Measurements from ENCODE around the gene SNRNP48. TPM values are rescaled to one million over a fixed set of nuclear protein-coding genes. Genes with fewer than 3 reads are reported as not detected.

Gene SNRNP48
- total RNA-seq, 4 donors from 2014 or later: 7.9 to 12.4 (median 9.7) TPM

GRCh38 chr6:7572213-7572943, 17.6 kb upstream of the SNRNP48 start:
- 90% methylated on average over 9 of the region's 9 CpGs for WGBS
- Histone ChIP-seq H3K9me3 (no peaks in the 10 kb centered on the region), H3K4me1 (no peaks in the 10 kb centered on the region), H3K4me3 (no peak overlapping the region), H3K27me3 (no peaks in the 10 kb centered on the region), H3K36me3 (peaks cover 83% of the 10 kb centered on the region), H3K27ac (no peak overlapping the region)
- TF ChIP-seq POLR2A (IDR thresholded peaks at IDR 0.05): no peak
- no peak for TF ChIP-seq EP300 (IDR thresholded peaks at IDR 0.05)
- TF ChIP-seq POLR2AphosphoS5 (IDR thresholded peaks at IDR 0.05): no peak
- no peak for TF ChIP-seq CTCF (IDR thresholded peaks at IDR 0.05)
- DNase-seq (ENCODE audit: low spot score in 2 of 2): no peak

- Histone ChIP-seq H3K9me3 (no peaks in the 10 kb centered on the region), H3K27me3 (no peaks in the 10 kb centered on the region), H3K36me3 (peaks cover 80% of the 10 kb centered on the region), H3K4me3 (no peak overlapping the region), H3K4me1 (no peaks in the 10 kb centered on the region), H3K27ac (no peak overlapping the region)
- WGBS: 77% methylated on average over 2 of the region's 2 CpGs
- TF ChIP-seq POLR2A (IDR thresholded peaks at IDR 0.05): no peak
- no peak for TF ChIP-seq CTCF (IDR thresholded peaks at IDR 0.05)
- no peak for TF ChIP-seq POLR2AphosphoS5 (IDR thresholded peaks at IDR 0.05)
- no peak for TF ChIP-seq EP300 (IDR thresholded peaks at IDR 0.05)
- DNase-seq (ENCODE audit: low spot score in 2 of 2): no peak
Observed at GRCh38 chr6:7574500-7574899, 15.5 kb upstream of the SNRNP48 start.

GRCh38 chr6:7578516-7578915, 11.5 kb upstream of the SNRNP48 start:
- no peak overlapping the region for H3K4me3 ChIP-seq
- no peaks in the 10 kb centered on the region for H3K27me3 ChIP-seq
- TF ChIP-seq CTCF (IDR thresholded peaks at IDR 0.05) (no peak), POLR2A (IDR thresholded peaks at IDR 0.05) (no peak), EP300 (IDR thresholded peaks at IDR 0.05) (no peak), POLR2AphosphoS5 (IDR thresholded peaks at IDR 0.05) (no peak)
- no peaks in the 10 kb centered on the region for H3K4me1 ChIP-seq
- DNase-seq (ENCODE audit: low spot score in 2 of 2): no peak
- no peaks in the 10 kb centered on the region for H3K9me3 ChIP-seq
- 35% methylated on average over 2 of the region's 2 CpGs for WGBS
- no peak overlapping the region for H3K27ac ChIP-seq
- H3K36me3 ChIP-seq: peaks cover 75% of the 10 kb centered on the region

GRCh38 chr6:7578931-7579330, 11.1 kb upstream of the SNRNP48 start:
- DNase-seq (ENCODE audit: low spot score in 2 of 2): no peak
- no peak overlapping the region for H3K4me3 ChIP-seq
- TF ChIP-seq CTCF (IDR thresholded peaks at IDR 0.05) (no peak), POLR2AphosphoS5 (IDR thresholded peaks at IDR 0.05) (no peak), POLR2A (IDR thresholded peaks at IDR 0.05) (no peak), EP300 (IDR thresholded peaks at IDR 0.05) (no peak)
- H3K27me3 ChIP-seq: no peaks in the 10 kb centered on the region
- no peak overlapping the region for H3K27ac ChIP-seq
- H3K36me3 ChIP-seq: peaks cover 73% of the 10 kb centered on the region
- H3K4me1 ChIP-seq: no peaks in the 10 kb centered on the region
- WGBS: 87% methylated on average over 2 of the region's 2 CpGs
- no peaks in the 10 kb centered on the region for H3K9me3 ChIP-seq

- Histone ChIP-seq H3K9me3 (no peaks in the 10 kb centered on the region), H3K36me3 (peaks cover 76% of the 10 kb centered on the region), H3K4me1 (no peaks in the 10 kb centered on the region), H3K4me3 (no peak overlapping the region), H3K27ac (no peak overlapping the region), H3K27me3 (no peaks in the 10 kb centered on the region)
- 90% methylated on average over 9 of the region's 9 CpGs for WGBS
- TF ChIP-seq EP300 (IDR thresholded peaks at IDR 0.05): no peak
- no peak for TF ChIP-seq CTCF (IDR thresholded peaks at IDR 0.05)
- TF ChIP-seq POLR2A (IDR thresholded peaks at IDR 0.05): no peak
- no peak for TF ChIP-seq POLR2AphosphoS5 (IDR thresholded peaks at IDR 0.05)
- DNase-seq (ENCODE audit: low spot score in 2 of 2): no peak
Observed at GRCh38 chr6:7579851-7580250, 10.1 kb upstream of the SNRNP48 start.
